HG03066 (cell line): ENCODE measurements around the gene GDPD3.
"Not testable (repeated sequence)": the region's sequence is repeated elsewhere in the genome, so short reads cannot be mapped to it uniquely, and the experiment has no call there.

Experiments used
- ATAC-seq: cut with Tn5 transposase; IDR thresholded peaks from one replicate; pipeline ENCODE4 v1.9.1; 2021; ENCODE audit warnings: low read depth; ENCODE audit not compliant: unreplicated experiment

GDPD3 gene

GRCh38 chr16:30125690-30126089 is 12.4 kb upstream of the GDPD3 start:
- not testable (repeated sequence) for ATAC-seq

GRCh38 chr16:30124985-30125379 is 11.6 kb upstream of the GDPD3 start:
- ATAC-seq: no peak

- ATAC-seq: no peak
Observed at GRCh38 chr16:30122604-30123160, 9.3 kb upstream of the GDPD3 start.

GRCh38 chr16:30121741-30122571 is 8.6 kb upstream of the GDPD3 start:
- no peak for ATAC-seq

DNA sequence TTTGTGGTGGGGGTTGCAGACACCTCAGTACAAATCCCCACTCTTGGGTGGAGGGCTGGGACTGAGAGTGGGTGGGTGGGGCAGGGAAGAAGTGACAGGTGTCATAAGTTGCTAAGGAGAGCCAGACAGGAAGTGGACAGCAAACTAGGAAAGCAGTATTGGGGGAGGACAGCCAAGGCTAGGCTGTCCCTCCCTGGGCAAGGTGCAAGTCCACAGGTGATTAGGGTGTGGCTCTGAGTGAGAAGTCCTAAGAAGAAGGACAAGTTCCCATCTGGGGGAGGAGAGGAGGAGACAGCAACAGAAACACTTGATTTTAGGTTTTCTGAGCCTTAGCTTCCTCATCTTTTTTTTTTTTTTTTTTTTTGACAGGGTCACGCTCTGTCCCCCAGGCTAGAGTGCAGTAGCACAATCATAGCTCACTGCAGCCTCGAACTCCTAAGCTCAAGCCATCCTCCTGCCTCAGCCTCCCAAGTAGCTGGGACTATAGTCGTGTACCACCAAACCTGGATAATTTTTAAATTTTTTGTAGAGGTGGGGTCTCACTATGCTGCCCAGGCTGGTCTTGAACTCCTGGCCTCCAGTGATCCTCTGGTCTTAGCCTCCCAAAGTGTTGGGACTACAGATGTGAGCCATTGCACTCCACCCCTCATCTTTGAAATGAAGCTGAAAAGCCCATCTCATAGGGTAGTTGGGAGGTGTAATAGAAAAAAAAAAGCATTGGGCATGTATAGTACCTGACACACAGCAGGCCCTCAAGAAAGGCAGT is 7.2 kb upstream of the GDPD3 start:
- ATAC-seq: no peak

- ATAC-seq: no peak
Observed at GRCh38 chr16:30119428-30119827, 6.1 kb upstream of the GDPD3 start.

GRCh38 chr16:30117768-30118167 is 4.4 kb upstream of the GDPD3 start:
- no peak for ATAC-seq

GRCh38 chr16:30116291-30117207 is 3.2 kb upstream of the GDPD3 start:
- ATAC-seq: no peak

- no peak for ATAC-seq
Observed at GRCh38 chr16:30115238-30115637, 1.9 kb upstream of the GDPD3 start.

DNA sequence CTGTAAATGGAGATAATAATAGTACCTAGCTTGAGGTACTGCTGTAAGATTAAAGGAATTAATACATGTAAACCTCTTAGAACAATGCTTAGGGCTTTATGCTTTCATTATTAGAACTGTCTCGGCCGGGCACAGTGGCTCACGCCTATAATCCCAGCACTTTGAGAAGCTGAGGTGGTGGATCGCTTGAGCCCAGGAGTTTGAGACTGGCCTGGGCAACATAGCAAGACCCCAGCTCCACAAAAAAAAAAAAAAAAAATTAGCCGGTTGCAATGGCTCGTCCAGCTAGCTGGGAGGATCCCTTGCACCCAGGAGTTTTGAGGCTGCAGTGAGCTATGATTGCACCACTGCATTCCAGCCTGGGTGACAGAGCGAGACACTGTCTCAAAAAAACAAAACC is 1.5 kb upstream of the GDPD3 start:
- ATAC-seq: not testable (repeated sequence)

DNA sequence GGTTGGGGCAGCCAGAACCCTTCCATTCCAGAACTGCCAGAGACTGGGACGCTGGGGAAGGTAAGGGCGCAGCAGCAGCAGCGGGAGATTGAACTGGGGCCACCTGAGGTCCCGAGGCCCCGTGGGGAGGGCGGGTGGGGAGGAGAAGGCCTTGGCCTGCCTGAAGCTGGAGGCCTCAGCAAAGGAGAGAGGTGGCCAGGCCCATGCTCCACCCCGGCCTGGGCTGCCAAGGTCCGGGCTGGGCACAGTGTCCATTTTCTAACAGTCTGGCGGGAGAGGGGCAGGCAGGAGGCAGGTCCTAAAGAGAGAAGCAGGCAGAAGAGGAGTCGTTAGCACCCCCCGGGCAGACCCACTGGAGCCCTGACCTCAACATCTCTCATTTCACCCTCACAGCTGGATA is 1.1 kb upstream of the GDPD3 start:
- ATAC-seq: no peak

GRCh38 chr16:30113711-30114333 is 485 bp upstream of the GDPD3 start:
- ATAC-seq: no peak

- no peak for ATAC-seq
Observed at GRCh38 chr16:30112197-30113030, 923 bp downstream of the GDPD3 start.

- no peak for ATAC-seq
Observed at GRCh38 chr16:30110661-30111060, 2.7 kb downstream of the GDPD3 start.

DNA sequence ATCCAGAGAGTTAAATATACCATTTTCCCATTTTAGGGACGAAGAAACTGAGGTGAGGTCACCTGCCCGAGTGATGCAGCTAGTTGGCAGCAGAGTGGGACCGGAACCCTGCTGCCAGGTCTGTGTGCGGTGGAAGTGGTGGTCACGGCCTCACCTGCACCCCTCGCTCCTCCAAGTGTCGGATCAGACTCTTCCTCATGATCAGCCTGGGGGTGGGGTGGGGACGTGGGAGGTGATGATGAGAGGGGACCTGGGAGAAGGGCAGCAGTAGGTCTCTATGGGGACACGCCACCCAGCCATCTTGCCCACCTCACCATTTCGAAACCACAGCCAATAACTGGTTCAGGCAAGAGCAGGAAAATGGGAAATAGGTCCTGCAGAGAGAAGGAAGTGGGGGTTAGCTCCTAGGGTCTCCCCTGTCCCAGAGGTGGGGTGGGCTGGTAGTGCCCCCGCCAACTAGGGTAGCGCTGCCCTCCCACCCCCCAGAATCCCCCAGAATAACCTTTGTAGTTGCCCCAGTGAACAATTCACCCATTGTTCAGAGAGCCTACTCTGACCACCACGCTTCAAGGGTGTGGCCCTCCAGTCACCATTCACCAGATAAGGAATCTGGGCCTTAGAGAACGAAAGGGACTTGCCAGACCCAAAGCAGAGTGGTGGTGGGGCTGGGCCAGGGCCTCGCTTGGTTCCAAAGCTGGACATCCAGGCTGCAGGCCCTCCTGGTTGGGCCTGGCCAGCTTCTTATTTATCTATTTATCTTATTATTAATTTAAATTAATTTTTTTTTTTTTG is 5.1 kb downstream of the GDPD3 start:
- ATAC-seq: no peak

DNA sequence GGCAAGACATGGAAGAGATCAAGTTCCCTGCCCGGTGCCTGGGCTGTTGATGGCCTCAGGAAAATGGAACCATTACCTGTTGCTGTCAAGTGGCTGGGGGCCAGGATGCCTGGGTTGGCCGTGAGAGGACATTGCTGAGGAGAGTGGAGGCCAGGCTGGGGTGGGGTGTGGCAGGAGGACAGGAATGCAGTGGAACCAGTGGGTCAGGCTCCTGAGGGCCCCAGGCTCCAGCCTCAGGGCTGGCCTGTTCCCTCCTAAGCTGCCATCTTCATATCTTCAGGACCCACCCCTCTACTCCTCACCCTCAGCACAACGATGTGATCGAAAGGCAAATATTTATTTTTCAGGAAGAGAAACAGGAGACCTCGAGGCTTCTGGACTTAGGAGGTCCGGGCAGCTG is 8.8 kb downstream of the GDPD3 start:
- ATAC-seq: no peak

- no peak for ATAC-seq
Observed at GRCh38 chr16:30104090-30104489, 9.2 kb downstream of the GDPD3 start.

DNA sequence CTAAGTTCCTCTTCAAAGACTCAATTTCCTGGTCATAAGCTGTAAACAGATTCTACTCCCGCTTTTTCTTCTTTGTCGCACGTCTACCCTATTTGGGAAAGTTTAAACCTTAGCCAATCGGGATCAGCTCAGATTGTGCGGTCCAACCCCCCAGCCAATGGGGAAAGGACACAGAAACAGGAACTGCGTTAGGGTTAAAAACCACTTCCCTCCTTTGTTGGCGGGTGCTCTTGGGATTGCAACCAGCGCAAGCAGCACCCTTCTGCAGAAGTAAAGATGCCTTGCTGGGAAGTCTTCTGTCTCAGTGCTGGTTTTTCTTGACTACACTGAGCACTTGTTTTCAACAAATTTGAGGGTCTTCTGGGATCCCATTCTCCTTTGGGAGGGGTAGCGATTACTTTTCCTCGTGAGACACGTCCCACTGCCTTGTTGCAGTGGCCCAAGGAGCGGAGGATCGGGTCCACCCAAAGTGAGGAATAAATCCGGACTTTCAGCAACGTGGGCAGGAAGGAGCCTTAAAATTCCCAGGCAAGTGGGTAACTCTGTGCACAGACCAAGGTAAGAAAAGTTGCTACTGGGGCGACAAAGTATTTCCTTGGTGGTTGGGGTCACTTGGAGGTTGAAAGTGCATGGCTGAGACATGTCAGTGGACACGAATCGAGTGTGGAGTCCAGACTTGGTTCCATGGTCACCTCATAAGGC is 16.3 kb downstream of the GDPD3 start:
- ATAC-seq: no peak
